ENCODE results near the gene PGLYRP4.

The PGLYRP4 gene

GRCh38 chr1:153394391-153394790 is 45.8 kb upstream of the PGLYRP4 start:
- TF ChIP-seq CTCF (conservative IDR thresholded peaks at IDR 0.05; ENCODE audit: low read length) = no peak
- no peak for TF ChIP-seq EZH2phosphoT487 (IDR thresholded peaks at IDR 0.05; ENCODE audit: borderline replicate concordance)
- H3K4me2 ChIP-seq (ENCODE audit: low read depth, low read length, poor library complexity, severe bottlenecking) = no peak overlapping the region
- H3K4me1 ChIP-seq (ENCODE audit: insufficient read depth, low read length, poor library complexity, severe bottlenecking) = no peaks in the 10 kb centered on the region
- no peaks in the 10 kb centered on the region for H3K9me2 ChIP-seq (replicated peaks; ENCODE audit: low read depth, low read length)
- H3K9me3 ChIP-seq (ENCODE audit: insufficient read depth, low read depth, low read length) = no peaks in the 10 kb centered on the region
- no peaks in the 10 kb centered on the region for H3F3A ChIP-seq (ENCODE audit: low read depth)
- no peak overlapping the region for H3K9ac ChIP-seq (ENCODE audit: low read depth, low read length, poor library complexity, severe bottlenecking)
- H2AFZ ChIP-seq (ENCODE audit: low read length) = no peak overlapping the region
- no peaks in the 10 kb centered on the region for H3K36me3 ChIP-seq (ENCODE audit: insufficient read depth, low read length)
- H3K4me3 ChIP-seq (ENCODE audit: low read length, poor library complexity, severe bottlenecking) = no peak overlapping the region
- H3K27me3 ChIP-seq (ENCODE audit: insufficient read depth, low read length, poor library complexity, severe bottlenecking) = no peaks in the 10 kb centered on the region
- H3K79me2 ChIP-seq (ENCODE audit: insufficient read depth, low read length) = no peaks in the 10 kb centered on the region
- no peaks in the 10 kb centered on the region for H4K20me1 ChIP-seq (ENCODE audit: insufficient read depth, low read length, poor library complexity, severe bottlenecking)

GRCh38 chr1:153393926-153394325 is 45.3 kb upstream of the PGLYRP4 start:
- Histone ChIP-seq H3K4me1 (ENCODE audit: insufficient read depth, low read length, poor library complexity, severe bottlenecking) (no peaks in the 10 kb centered on the region), H3K79me2 (ENCODE audit: insufficient read depth, low read length) (no peaks in the 10 kb centered on the region), H3K9me3 (ENCODE audit: insufficient read depth, low read depth, low read length) (no peaks in the 10 kb centered on the region), H3K27me3 (ENCODE audit: insufficient read depth, low read length, poor library complexity, severe bottlenecking) (no peaks in the 10 kb centered on the region), H3K9me2 (replicated peaks; ENCODE audit: low read depth, low read length) (no peaks in the 10 kb centered on the region), H3K4me3 (ENCODE audit: low read length, poor library complexity, severe bottlenecking) (no peak overlapping the region), H3K9ac (ENCODE audit: low read depth, low read length, poor library complexity, severe bottlenecking) (no peak overlapping the region), H4K20me1 (ENCODE audit: insufficient read depth, low read length, poor library complexity, severe bottlenecking) (no peaks in the 10 kb centered on the region), H3K36me3 (ENCODE audit: insufficient read depth, low read length) (no peaks in the 10 kb centered on the region), H2AFZ (ENCODE audit: low read length) (no peak overlapping the region), H3F3A (ENCODE audit: low read depth) (no peaks in the 10 kb centered on the region), H3K4me2 (ENCODE audit: low read depth, low read length, poor library complexity, severe bottlenecking) (no peak overlapping the region)
- TF ChIP-seq CTCF (conservative IDR thresholded peaks at IDR 0.05; ENCODE audit: low read length) = 0 out of 2 replicates have a peak, but pooled peaks have one; percentile 16
- no peak for TF ChIP-seq EZH2phosphoT487 (IDR thresholded peaks at IDR 0.05; ENCODE audit: borderline replicate concordance)

GRCh38 chr1:153392822-153393221 is 44.2 kb upstream of the PGLYRP4 start:
- Histone ChIP-seq H3K36me3 (ENCODE audit: insufficient read depth, low read length) (no peaks in the 10 kb centered on the region), H3K9me3 (ENCODE audit: insufficient read depth, low read depth, low read length) (no peaks in the 10 kb centered on the region), H3K9ac (ENCODE audit: low read depth, low read length, poor library complexity, severe bottlenecking) (no peak overlapping the region), H3K9me2 (replicated peaks; ENCODE audit: low read depth, low read length) (no peaks in the 10 kb centered on the region), H3F3A (ENCODE audit: low read depth) (no peaks in the 10 kb centered on the region), H3K4me2 (ENCODE audit: low read depth, low read length, poor library complexity, severe bottlenecking) (no peak overlapping the region), H3K27me3 (ENCODE audit: insufficient read depth, low read length, poor library complexity, severe bottlenecking) (no peaks in the 10 kb centered on the region), H3K4me3 (ENCODE audit: low read length, poor library complexity, severe bottlenecking) (no peak overlapping the region), H4K20me1 (ENCODE audit: insufficient read depth, low read length, poor library complexity, severe bottlenecking) (no peaks in the 10 kb centered on the region), H3K79me2 (ENCODE audit: insufficient read depth, low read length) (no peaks in the 10 kb centered on the region), H2AFZ (ENCODE audit: low read length) (no peak overlapping the region), H3K4me1 (ENCODE audit: insufficient read depth, low read length, poor library complexity, severe bottlenecking) (no peaks in the 10 kb centered on the region)
- no peak for TF ChIP-seq CTCF (conservative IDR thresholded peaks at IDR 0.05; ENCODE audit: low read length)
- TF ChIP-seq EZH2phosphoT487 (IDR thresholded peaks at IDR 0.05; ENCODE audit: borderline replicate concordance) = no peak
